Keratinocyte (primary cell): ENCODE data around the gene S100A1. TPM values are rescaled to one million over a fixed set of nuclear protein-coding genes. Genes with fewer than 3 reads are reported as not detected.

ENCODE experiments used
- DNase-seq: peaks from one replicate; pipeline ENCODE4 v3.0.0-alpha.2; 2011; ENCODE audit warnings: low read depth, missing footprints, low spot score
- FAIRE-seq: peaks from 2 replicates; lab custom pipeline; 2011; peaks lifted over from hg19 to GRCh38; lab: Jason Lieb, UNC
- H2AFZ ChIP-seq: 2 replicates; pipeline ENCODE4 v1.6.0; 2012; ENCODE audit warnings: low read length, control low read depth, inconsistent platforms; ENCODE audit not compliant: control insufficient read depth
- H3K27ac ChIP-seq: 2 replicates; pipeline ENCODE4 v1.5.1; 2011; ENCODE audit warnings: low read length; ENCODE audit not compliant: control insufficient read depth, insufficient read depth
- H3K27me3 ChIP-seq: 3 replicates; pipeline ENCODE4 v1.6.0; 2011; ENCODE audit warnings: low read length; ENCODE audit not compliant: control insufficient read depth, insufficient read depth; ENCODE audit errors: extremely low read depth
- H3K36me3 ChIP-seq, 2 experiments: 2 replicates in 1 of 2; 3 replicates in 1 of 2; pipeline ENCODE4 v1.5.1; 2011; ENCODE audit warnings: low read length in 2 of 2, mild to moderate bottlenecking in 1 of 2; ENCODE audit not compliant: control insufficient read depth in 2 of 2, insufficient read depth in 2 of 2; ENCODE audit errors: extremely low read depth in 1 of 2
- H3K4me1 ChIP-seq: 3 replicates; pipeline ENCODE4 v1.5.1; 2011; ENCODE audit warnings: low read length; ENCODE audit not compliant: control insufficient read depth, insufficient read depth; ENCODE audit errors: extremely low read depth
- H3K4me2 ChIP-seq: 3 replicates; pipeline ENCODE4 v1.6.0; 2011; ENCODE audit warnings: low read depth, low read length; ENCODE audit not compliant: control insufficient read depth, insufficient read depth; ENCODE audit errors: extremely low read depth
- H3K4me3 ChIP-seq, 3 experiments: fragments of 200-600 bp in 1 of 3; sonication (generic) in 1 of 3; 2 replicates in 2 of 3; 3 replicates in 1 of 3; pipeline ENCODE4 v1.5.1; 2011 to 2016; ENCODE audit warnings: low read length in 3 of 3, mild to moderate bottlenecking in 3 of 3, control low read depth in 2 of 3, inconsistent platforms in 1 of 3, low read depth in 1 of 3, mixed read lengths in 1 of 3, mixed run types in 1 of 3, moderate library complexity in 1 of 3; ENCODE audit not compliant: control insufficient read depth in 2 of 3, insufficient read depth in 2 of 3; ENCODE audit errors: extremely low read depth in 1 of 3
- H3K79me2 ChIP-seq: 2 replicates; pipeline ENCODE4 v1.6.0; 2012; ENCODE audit warnings: low read length; ENCODE audit not compliant: control insufficient read depth, insufficient read depth
- H3K9ac ChIP-seq: 3 replicates; pipeline ENCODE4 v1.6.0; 2011; ENCODE audit warnings: low read length; ENCODE audit not compliant: control insufficient read depth, insufficient read depth; ENCODE audit errors: extremely low read depth
- H3K9me1 ChIP-seq: 3 replicates; pipeline ENCODE4 v1.6.0; 2011; ENCODE audit warnings: low read length; ENCODE audit not compliant: control insufficient read depth, insufficient read depth; ENCODE audit errors: extremely low read depth
- H3K9me3 ChIP-seq: 2 replicates; pipeline ENCODE4 v1.5.1; 2012; ENCODE audit warnings: low read depth, low read length; ENCODE audit not compliant: control insufficient read depth
- H4K20me1 ChIP-seq: 3 replicates; pipeline ENCODE4 v1.6.0; 2011; ENCODE audit warnings: low read length; ENCODE audit not compliant: control insufficient read depth, insufficient read depth; ENCODE audit errors: extremely low read depth
- CTCF ChIP-seq, 3 experiments: IDR thresholded peaks in 1 of 3; conservative IDR thresholded peaks in 1 of 3; optimal IDR thresholded peaks in 1 of 3; 2 replicates in 2 of 3; 3 replicates in 1 of 3; pipeline versions ENCODE3 to v1.5.1; 2011; ENCODE audit warnings: low read length in 3 of 3, mild to moderate bottlenecking in 3 of 3, moderate library complexity in 2 of 3, control low read depth in 1 of 3, inconsistent platforms in 1 of 3; ENCODE audit not compliant: insufficient read depth in 2 of 3; ENCODE audit errors: extremely low read depth in 1 of 3
- EZH2 ChIP-seq: IDR thresholded peaks from one replicate; pipeline ENCODE4 v1.6.1; 2012; ENCODE audit warnings: inconsistent platforms, mild to moderate bottlenecking, low read length, moderate library complexity
- dilution Hi-C: fragments of 300-500 bp; cut with MboI; formaldehyde crosslinking; loops from one replicate; pipeline ENCODE4 v1.7.0; 2020; ENCODE audit warnings: low sequenced_read_pairs; ENCODE audit not compliant: extremely low pct_ligation_motif_present
- polyA plus RNA-seq, 5 experiments: library from polyadenylated mRNA; depleted of rRNA in 3 of 5; stranded (reverse) in 3 of 5; stranded (forward) in 1 of 5; unstranded in 1 of 5; fragments of >200 nt; gene quantifications; 1 replicate in 1 of 5; 2 replicates in 3 of 5; 3 replicates in 1 of 5; pipeline versions ENCODE4 v1.2.1 to v1.2.3, GENCODE V29; 2011 to 2012; ENCODE audit warnings: missing spikeins in 2 of 5, low read depth in 1 of 5, low replicate concordance in 1 of 5

S100A1 gene
- polyA plus RNA-seq, 1 donor (not counting 4 experiments of a cell fraction or from before 2014, with no cell fraction given), result 0.12 TPM

- peaks cover 7 to 12% of the 10 kb centered on the region in 2 experiments for H3K36me3 ChIP-seq
- H3K9ac ChIP-seq, result no peak overlapping the region
- H3K79me2 ChIP-seq, result peaks cover 25% of the 10 kb centered on the region
- DNase-seq, result no peak
- no peak for FAIRE-seq
- H3K27ac ChIP-seq, result no peak overlapping the region
- H2AFZ ChIP-seq, result no peak overlapping the region
- H4K20me1 ChIP-seq, result no peaks in the 10 kb centered on the region
- H3K4me1 ChIP-seq, result peaks cover 25% of the 10 kb centered on the region
- H3K27me3 ChIP-seq, result no peaks in the 10 kb centered on the region
- peaks cover 6% of the 10 kb centered on the region for H3K9me1 ChIP-seq
- TF ChIP-seq EZH2, result no peak
- no peak for TF ChIP-seq CTCF (optimal IDR thresholded peaks at IDR 0.05 in 1 of 3, IDR thresholded peaks at IDR 0.05 in 1 of 3, conservative IDR thresholded peaks at IDR 0.05 in 1 of 3; ENCODE audit: extremely low read depth in 1 of 3, insufficient read depth in 2 of 3, low read length in 3 of 3)
- no peaks in the 10 kb centered on the region for H3K9me3 ChIP-seq
- dilution Hi-C loops, result no loop called here
- H3K4me3 ChIP-seq, result no peak overlapping the region
- H3K4me2 ChIP-seq, result no peak overlapping the region
Observed at GRCh38 chr1:153629971-153630370, 1.7 kb downstream of the S100A1 start.

GRCh38 chr1:153630384-153630783 is 2.1 kb downstream of the S100A1 start:
- H3K27me3 ChIP-seq, result no peaks in the 10 kb centered on the region
- dilution Hi-C loops, result no loop called here
- H3K9me1 ChIP-seq, result peaks cover 6% of the 10 kb centered on the region
- no peak overlapping the region for H3K4me2 ChIP-seq
- no peak for FAIRE-seq
- H3K36me3 ChIP-seq, result peaks cover 3 to 8% of the 10 kb centered on the region in 2 experiments
- H3K4me3 ChIP-seq, result no peak overlapping the region
- H3K9ac ChIP-seq, result no peak overlapping the region
- no peak for TF ChIP-seq CTCF (optimal IDR thresholded peaks at IDR 0.05 in 1 of 3, IDR thresholded peaks at IDR 0.05 in 1 of 3, conservative IDR thresholded peaks at IDR 0.05 in 1 of 3; ENCODE audit: extremely low read depth in 1 of 3, insufficient read depth in 2 of 3, low read length in 3 of 3)
- TF ChIP-seq EZH2, result no peak
- no peaks in the 10 kb centered on the region for H4K20me1 ChIP-seq
- peaks cover 25% of the 10 kb centered on the region for H3K4me1 ChIP-seq
- no peak for DNase-seq
- H3K79me2 ChIP-seq, result peaks cover 25% of the 10 kb centered on the region
- H3K9me3 ChIP-seq, result no peaks in the 10 kb centered on the region
- no peak overlapping the region for H2AFZ ChIP-seq
- no peak overlapping the region for H3K27ac ChIP-seq
